GM12878 (cell line): ENCODE measurements around the gene ATP10A. TPM values are rescaled to one million over a fixed set of nuclear protein-coding genes. Genes with fewer than 3 reads are reported as not detected.

Experiments used
- ATAC-seq: fragments of 200-7000 bp; cut with Tn5 transposase; 3 replicates; pipeline ENCODE4 v1.9.1; 2020; ENCODE audit warnings: mild to moderate bottlenecking, moderate library complexity
- BruUV-seq: library from RNA; stranded (reverse); fragments of 400-500 nt; replicated peaks from 2 replicates; lab custom pipeline; 2021; lab: Mats Ljungman, UMichigan
- CTCF ChIA-PET: fragments of 300-600 bp; sonication (Branson Sonifier 250); formaldehyde crosslinking; extraction: SDS; loops from one replicate; lab custom pipeline; 2021; ENCODE audit warnings: inconsistent platforms; lab: Yijun Ruan, JAX
- POLR2A ChIA-PET: fragments of 350-600 bp; formaldehyde crosslinking; extraction: SDS; loops from one replicate; lab custom pipeline; 2021; ENCODE audit warnings: inconsistent platforms; lab: Charles Lee
- RAD21 ChIA-PET: fragments of 300-600 bp; sonication (Branson Sonifier 250); formaldehyde crosslinking; loops from one replicate; lab custom pipeline; 2023; ENCODE audit warnings: antibody characterized with exemption; ENCODE audit not compliant: unreplicated experiment; lab: Charles Lee
- SMC1A ChIA-PET: fragments of 300-600 bp; sonication (Branson Sonifier 250); formaldehyde crosslinking; loops from one replicate; lab custom pipeline; 2023; ENCODE audit not compliant: unreplicated experiment, uncharacterized antibody; lab: Charles Lee
- DNase-seq: peaks from one replicate; pipeline ENCODE4 v3.0.0-alpha.2; 2011; ENCODE audit warnings: low read depth, low spot score
- FAIRE-seq: peaks from 3 replicates; lab custom pipeline; 2011; peaks lifted over from hg19 to GRCh38; lab: Jason Lieb, UNC
- H2AFZ ChIP-seq: 2 replicates; pipeline ENCODE4 v1.6.0; 2011; ENCODE audit warnings: low read depth, low read length, control low read depth; ENCODE audit not compliant: control insufficient read depth
- H3K27ac ChIP-seq: 2 replicates; pipeline ENCODE4 v1.5.1; 2011; ENCODE audit warnings: control low read depth; ENCODE audit not compliant: control insufficient read depth, insufficient read depth
- H3K27me3 ChIP-seq, 2 experiments: replicated peaks in 1 of 2; 2 replicates each; pipeline versions ENCODE4 v1.6.0 to v1.6.1; 2011; ENCODE audit warnings: low read length in 1 of 2; ENCODE audit not compliant: control insufficient read depth in 2 of 2, insufficient read depth in 2 of 2
- H3K36me3 ChIP-seq, 2 experiments: 2 replicates each; pipeline ENCODE4 v1.5.1; 2011; ENCODE audit warnings: low read length in 1 of 2; ENCODE audit not compliant: control insufficient read depth in 2 of 2, insufficient read depth in 2 of 2
- H3K4me1 ChIP-seq: 2 replicates; pipeline ENCODE4 v1.6.1; 2011; ENCODE audit warnings: mild to moderate bottlenecking, low read length, moderate library complexity, mixed read lengths; ENCODE audit not compliant: control insufficient read depth, insufficient read depth
- H3K4me2 ChIP-seq: 2 replicates; pipeline ENCODE4 v1.6.0; 2011; ENCODE audit warnings: control low read depth; ENCODE audit not compliant: control insufficient read depth, insufficient read depth
- H3K4me3 ChIP-seq: fragments of 200-600 bp; sonication (generic); 2 replicates; pipeline ENCODE4 v1.5.1; 2016
- H3K79me2 ChIP-seq: 2 replicates; pipeline ENCODE4 v1.6.0; 2011; ENCODE audit warnings: low read length; ENCODE audit not compliant: control insufficient read depth, insufficient read depth
- H3K9ac ChIP-seq: 2 replicates; pipeline ENCODE4 v1.8.0; 2011; ENCODE audit warnings: low read length, control low read depth, mixed read lengths; ENCODE audit not compliant: control insufficient read depth, insufficient read depth
- H3K9me3 ChIP-seq: replicated peaks from 3 replicates; pipeline ENCODE4 v1.5.1; 2011; ENCODE audit warnings: mild to moderate bottlenecking, low read length; ENCODE audit not compliant: control insufficient read depth, insufficient read depth
- H4K20me1 ChIP-seq: 2 replicates; pipeline ENCODE4 v1.6.0; 2011; ENCODE audit not compliant: control insufficient read depth, insufficient read depth
- ATF2 ChIP-seq: IDR thresholded peaks from 2 replicates; pipeline ENCODE4 v1.6.1; 2012; ENCODE audit warnings: low read length, inconsistent platforms
- CBX3 ChIP-seq: fragments of 200-600 bp; sonication (generic); IDR thresholded peaks from 2 replicates; pipeline ENCODE4 v1.6.1; 2016; ENCODE audit warnings: low read depth, borderline replicate concordance
- CBX5 ChIP-seq: sonication (generic); IDR thresholded peaks from 2 replicates; pipeline ENCODE4 v1.6.1; 2016; ENCODE audit warnings: low read depth, moderate library complexity, mild to moderate bottlenecking, inconsistent platforms
- CTCF ChIP-seq, 3 experiments: IDR thresholded peaks in 2 of 3; conservative IDR thresholded peaks in 1 of 3; 2 replicates each; pipeline ENCODE4 v1.5.1; 2011; ENCODE audit warnings: low read depth in 3 of 3, low read length in 3 of 3, mild to moderate bottlenecking in 3 of 3, control low read depth in 2 of 3, moderate library complexity in 2 of 3, inconsistent platforms in 1 of 3, mixed read lengths in 1 of 3; ENCODE audit not compliant: control insufficient read depth in 2 of 3, insufficient read depth in 1 of 3; ENCODE audit errors: extremely low read depth in 1 of 3
- IKZF1 ChIP-seq: fragments of 450-650 bp; conservative IDR thresholded peaks from 2 replicates; pipeline ENCODE4 v1.6.1; 2017; ENCODE audit warnings: antibody characterized with exemption, mild to moderate bottlenecking
- MEF2A ChIP-seq: IDR thresholded peaks from 2 replicates; pipeline ENCODE4 v1.6.1; 2011; ENCODE audit warnings: low read depth, mild to moderate bottlenecking, low read length, moderate library complexity; ENCODE audit not compliant: insufficient read depth
- MTA3 ChIP-seq: IDR thresholded peaks from 2 replicates; pipeline ENCODE4 v1.6.1; 2012; ENCODE audit warnings: low read length, inconsistent platforms, borderline replicate concordance
- NFIC ChIP-seq: IDR thresholded peaks from 2 replicates; pipeline ENCODE4 v1.6.1; 2012; ENCODE audit warnings: low read depth, mild to moderate bottlenecking, inconsistent platforms, low read length, moderate library complexity
- PBX3 ChIP-seq: IDR thresholded peaks from 2 replicates; pipeline ENCODE4 v1.6.1; 2011; ENCODE audit warnings: mild to moderate bottlenecking, low read depth, low read length, moderate library complexity; ENCODE audit not compliant: insufficient replicate concordance
- POLR2A ChIP-seq: IDR thresholded peaks from 2 replicates; pipeline ENCODE4 v1.6.1; 2011; ENCODE audit warnings: low read depth, mild to moderate bottlenecking, low read length
- POLR2AphosphoS5 ChIP-seq: IDR thresholded peaks from 2 replicates; pipeline ENCODE4 v1.6.1; 2011; ENCODE audit warnings: mild to moderate bottlenecking, low read length, inconsistent platforms
- STAT3 ChIP-seq: IDR thresholded peaks from 2 replicates; pipeline ENCODE4 v1.6.1; 2011; ENCODE audit warnings: low read depth, low read length, improper control_type of control experiment
- WGBS: methylation state at CpG from one replicate; pipeline ENCODE4 v1.1.6; 2016; ENCODE audit warnings: low lambda C conversion rate; ENCODE audit not compliant: insufficient replicate concordance, insufficient coverage; ENCODE audit errors: missing lambda C conversion rate; 5-methylcytosine and 5-hydroxymethylcytosine counted together
- in situ Hi-C: fragments of 300-500 bp; cut with MboI; formaldehyde crosslinking; loops from 9 replicates; pipeline ENCODE4 v1.14.3; 2018; ENCODE audit warnings: mixed read lengths
- intact Hi-C: fragments of 100-400 bp; cut with micrococcal nuclease; formaldehyde crosslinking; loops from one replicate; pipeline ENCODE4 v1.14.2; 2022; ENCODE audit not compliant: unreplicated experiment
- polyA plus RNA-seq, 11 experiments: library from polyadenylated mRNA; depleted of rRNA in 4 of 11; unstranded in 6 of 11; stranded (reverse) in 5 of 11; fragments of >200 nt; fragmentation: Nextera tagmentation in 4 of 11; fragmentation: Illumina TruSeq in 1 of 11; extraction: Ambion mirVana in 4 of 11; extraction: Trizol in 1 of 11; gene quantifications; 1 replicate in 1 of 11; 2 replicates in 10 of 11; pipeline versions ENCODE4 v1.2.1 to v1.2.3, GENCODE V29; 2011 to 2016; ENCODE audit warnings: inconsistent platforms in 2 of 11, missing spikeins in 2 of 11, low read depth in 1 of 11
- total RNA-seq, 4 experiments: library from RNA; depleted of rRNA in 3 of 4; stranded (reverse); fragments of >200 nt in 3 of 4; fragmentation: Illumina TruSeq in 1 of 4; extraction: Trizol in 1 of 4; gene quantifications; 2 replicates each; pipeline versions ENCODE4 v1.2.1 to v1.2.3, GENCODE V29; 2013 to 2021

The ATP10A gene
- total and polyA plus RNA-seq, 10 of the 15 experiments (the other 5 are each of a cell fraction or from before 2014, with no cell fraction given), result 0.04 to 1.5 (median 0.31) TPM; not detected in 2

- H3K36me3 ChIP-seq, result no peaks in the 10 kb centered on the region
- no peak overlapping the region for H3K4me3 ChIP-seq
- BruUV-seq, result no TSS peak
- FAIRE-seq (no peak), ATAC-seq (no peak), DNase-seq (no peak)
- ChIA-PET RAD21 (no interaction called here), SMC1A (interaction anchor here (0.7 kb wide), 1 partner anchor 27 kb away, joined by 3 read pairs; no protein-coding TSS in a partner anchor), POLR2A (no interaction called here), CTCF (no interaction called here)
- H3K4me1 ChIP-seq, result no peaks in the 10 kb centered on the region
- intact Hi-C loops (loop anchor here (10.0 kb wide), 1 partner anchor 81 kb away; no protein-coding TSS in a partner anchor), in situ Hi-C loops (no loop called here)
- H3K9ac ChIP-seq, result no peak overlapping the region
- no peak for TF ChIP-seq POLR2AphosphoS5
- TF ChIP-seq STAT3, result no peak
- H3K9me3 ChIP-seq, result no peaks in the 10 kb centered on the region; the same call in 2 of the 3 replicates
- no peaks in the 10 kb centered on the region for H4K20me1 ChIP-seq
- WGBS, result 27% methylated on average over 14 of the region's 14 CpGs
- no peak overlapping the region for H3K27ac ChIP-seq
- no peaks in the 10 kb centered on the region for H3K27me3 ChIP-seq
- no peak overlapping the region for H3K4me2 ChIP-seq
- H2AFZ ChIP-seq, result no peak overlapping the region
- H3K79me2 ChIP-seq, result no peaks in the 10 kb centered on the region
Measured at GRCh38 chr15:25655207-25655948, 207.7 kb downstream of the ATP10A start.

- Histone ChIP-seq H3K4me2 (no peak overlapping the region), H3K36me3 (no peaks in the 10 kb centered on the region), H3K27ac (no peak overlapping the region), H3K79me2 (no peaks in the 10 kb centered on the region), H4K20me1 (no peaks in the 10 kb centered on the region), H3K4me3 (no peak overlapping the region), H3K9me3 (no peaks in the 10 kb centered on the region; the same call in 2 of the 3 replicates), H3K27me3 (no peaks in the 10 kb centered on the region), H3K9ac (no peak overlapping the region), H2AFZ (no peak overlapping the region), H3K4me1 (no peaks in the 10 kb centered on the region)
- POLR2A ChIA-PET, result interaction anchor here (0.7 kb wide), 1 partner anchor 277 kb away, joined by 3 read pairs; no protein-coding TSS in a partner anchor
- BruUV-seq, result no TSS peak
- no peak for DNase-seq
- in situ Hi-C loops (no loop called here), intact Hi-C loops (loop anchor here (10.0 kb wide), 1 partner anchor 79 kb away; no protein-coding TSS in a partner anchor)
- no peak for FAIRE-seq
- no peak for ATAC-seq
- RAD21 ChIA-PET, result no interaction called here
- 32% methylated on average over 2 of the region's 2 CpGs for WGBS
- CTCF ChIA-PET, result no interaction called here
- SMC1A ChIA-PET, result interaction anchor here (1.5 kb wide), 1 partner anchor 10 kb away, joined by 3 read pairs; no protein-coding TSS in a partner anchor
- TF ChIP-seq PBX3, result no peak
- no peak for TF ChIP-seq IKZF1
- TF ChIP-seq CTCF (IDR thresholded peaks at IDR 0.05 in 2 of 3, conservative IDR thresholded peaks at IDR 0.05 in 1 of 3; ENCODE audit: control insufficient read depth in 2 of 3, extremely low read depth in 1 of 3, insufficient read depth in 1 of 3, low read depth in 3 of 3, low read length in 3 of 3), result no peak
- no peak for TF ChIP-seq CBX3
- no peak for TF ChIP-seq CBX5
- TF ChIP-seq ATF2, result no peak
- TF ChIP-seq POLR2A, result no peak
- no peak for TF ChIP-seq MTA3
- TF ChIP-seq MEF2A, result no peak
- TF ChIP-seq NFIC, result no peak
Measured at GRCh38 chr15:25653371-25653770, 209.8 kb downstream of the ATP10A start.
